IMR-90 (cell line): Measurements from ENCODE around the gene SNTG2. TPM values are rescaled to one million over a fixed set of nuclear protein-coding genes. Genes with fewer than 3 reads are reported as not detected.

Experiments used
- ATAC-seq: fragments of 200-7000 bp; cut with Tn5 transposase; 2 replicates; pipeline ENCODE4 v1.9.1; 2020; ENCODE audit warnings: low read depth, mild to moderate bottlenecking, moderate library complexity
- BruUV-seq: library from RNA; stranded (reverse); fragments of 400-500 nt; replicated peaks from 2 replicates; lab custom pipeline; 2021; lab: Mats Ljungman, UMichigan
- CTCF ChIA-PET: fragments of 300-600 bp; formaldehyde crosslinking; extraction: SDS; loops from one replicate; lab custom pipeline; 2021; ENCODE audit warnings: antibody characterized with exemption; lab: Yijun Ruan, JAX
- POLR2A ChIA-PET: fragments of 300-600 bp; sonication (Branson Sonifier 250); formaldehyde crosslinking; loops from one replicate; lab custom pipeline; 2022; ENCODE audit warnings: antibody characterized with exemption; ENCODE audit not compliant: unreplicated experiment; lab: Charles Lee
- DNase-seq: peaks from one replicate; pipeline ENCODE4 v3.0.0; 2013
- H2AFZ ChIP-seq: replicated peaks from 2 replicates; pipeline ENCODE3; 2013; ENCODE audit warnings: low read length, mild to moderate bottlenecking; ENCODE audit not compliant: poor library complexity
- H2AK5ac ChIP-seq: 2 replicates; pipeline ENCODE4 v1.6.1; 2013; ENCODE audit warnings: low read depth, low read length, inconsistent platforms
- H2AK9ac ChIP-seq: replicated peaks from 2 replicates; pipeline ENCODE3; 2013; ENCODE audit warnings: mild to moderate bottlenecking, low read depth, low read length, moderate library complexity; ENCODE audit not compliant: poor library complexity
- H2BK120ac ChIP-seq: 2 replicates; pipeline ENCODE4 v1.6.1; 2013; ENCODE audit warnings: low read depth, low read length, inconsistent platforms
- H2BK15ac ChIP-seq: 3 replicates; pipeline ENCODE4 v1.6.1; 2013; ENCODE audit warnings: low read depth, low read length, inconsistent platforms
- H2BK20ac ChIP-seq: 2 replicates; pipeline ENCODE4 v1.6.1; 2013; ENCODE audit warnings: low read depth, mild to moderate bottlenecking, inconsistent platforms, low read length, moderate library complexity
- H2BK5ac ChIP-seq: 2 replicates; pipeline ENCODE4 v1.6.1; 2013; ENCODE audit warnings: mild to moderate bottlenecking, low read depth, low read length, inconsistent platforms; ENCODE audit not compliant: poor library complexity, severe bottlenecking
- H3K14ac ChIP-seq: replicated peaks from 2 replicates; pipeline ENCODE4 v1.6.1; 2013; ENCODE audit warnings: low read depth, low read length, inconsistent platforms
- H3K18ac ChIP-seq: 2 replicates; pipeline ENCODE4 v1.6.1; 2013; ENCODE audit warnings: low read depth, low read length, control low read depth
- H3K23ac ChIP-seq: 2 replicates; pipeline ENCODE4 v1.6.1; 2013; ENCODE audit warnings: low read depth, low read length, inconsistent platforms
- H3K27ac ChIP-seq: 2 replicates; pipeline ENCODE4 v1.5.1; 2013; ENCODE audit warnings: mild to moderate bottlenecking, control low read depth, low read length; ENCODE audit not compliant: insufficient read depth
- H3K27me3 ChIP-seq: 2 replicates; pipeline ENCODE4 v1.6.1; 2013; ENCODE audit warnings: low read length; ENCODE audit not compliant: control insufficient read depth, insufficient read depth
- H3K36me3 ChIP-seq: 2 replicates; pipeline ENCODE4 v1.6.1; 2013; ENCODE audit warnings: low read length, mixed read lengths; ENCODE audit not compliant: control insufficient read depth, insufficient read depth
- H3K4ac ChIP-seq: 2 replicates; pipeline ENCODE4 v1.6.1; 2013; ENCODE audit warnings: low read depth, low read length, inconsistent platforms
- H3K4me1 ChIP-seq: 2 replicates; pipeline ENCODE4 v1.6.1; 2013; ENCODE audit warnings: low read length, mixed read lengths; ENCODE audit not compliant: control insufficient read depth, insufficient read depth
- H3K4me2 ChIP-seq: 2 replicates; pipeline ENCODE4 v1.6.1; 2013; ENCODE audit warnings: low read depth, mild to moderate bottlenecking, control low read depth, low read length, moderate library complexity
- H3K4me3 ChIP-seq: 2 replicates; pipeline ENCODE4 v1.5.1; 2013; ENCODE audit warnings: low read depth, mild to moderate bottlenecking, control low read depth, low read length, moderate library complexity; ENCODE audit not compliant: insufficient read depth
- H3K56ac ChIP-seq: 2 replicates; pipeline ENCODE4 v1.6.1; 2013; ENCODE audit warnings: low read length, inconsistent platforms; ENCODE audit not compliant: insufficient read depth; ENCODE audit errors: extremely low read depth
- H3K79me1 ChIP-seq, 2 experiments: 2 replicates each; pipeline ENCODE4 v1.6.1; 2013; ENCODE audit warnings: low read length in 2 of 2, inconsistent platforms in 1 of 2, low read depth in 1 of 2
- H3K9ac ChIP-seq: 2 replicates; pipeline ENCODE4 v1.6.1; 2013; ENCODE audit warnings: low read depth, low read length, control low read depth
- H3K9me1 ChIP-seq: 2 replicates; pipeline ENCODE4 v1.6.1; 2013; ENCODE audit warnings: low read length, inconsistent platforms; ENCODE audit not compliant: insufficient read depth
- H3K9me3 ChIP-seq: 2 replicates; pipeline ENCODE4 v1.6.1; 2013; ENCODE audit warnings: low read length; ENCODE audit not compliant: control insufficient read depth, insufficient read depth
- H4K20me1 ChIP-seq: 2 replicates; pipeline ENCODE4 v1.6.1; 2013; ENCODE audit warnings: low read length, inconsistent platforms; ENCODE audit not compliant: insufficient read depth
- H4K5ac ChIP-seq: 2 replicates; pipeline ENCODE4 v1.6.1; 2013; ENCODE audit warnings: mild to moderate bottlenecking, low read depth, low read length, control low read depth
- H4K8ac ChIP-seq, 2 experiments: 2 replicates each; pipeline ENCODE4 v1.6.1; 2013; ENCODE audit warnings: low read depth in 2 of 2, low read length in 2 of 2, control low read depth in 1 of 2, inconsistent platforms in 1 of 2
- H4K91ac ChIP-seq: 2 replicates; pipeline ENCODE4 v1.6.1; 2013; ENCODE audit warnings: low read depth, low read length, inconsistent platforms; ENCODE audit not compliant: insufficient read depth
- CHD1 ChIP-seq: IDR thresholded peaks from 2 replicates; pipeline ENCODE4 v1.6.1; 2012; ENCODE audit warnings: low read depth, low read length, improper control_type of control experiment
- FOS ChIP-seq: fragments of 150-350 bp; IDR thresholded peaks from 2 replicates; pipeline ENCODE4 v1.6.1; 2016; ENCODE audit warnings: low read depth, low read length
- MAZ ChIP-seq: IDR thresholded peaks from 2 replicates; pipeline ENCODE4 v1.6.1; 2012; ENCODE audit warnings: low read depth, mild to moderate bottlenecking, low read length, improper control_type of control experiment, moderate library complexity, borderline replicate concordance
- NFE2L2 ChIP-seq: fragments of 150-350 bp; IDR thresholded peaks from 2 replicates; pipeline ENCODE4 v1.6.1; 2016; ENCODE audit warnings: low read depth, mild to moderate bottlenecking, low read length
- POLR2A ChIP-seq: IDR thresholded peaks from 2 replicates; pipeline ENCODE4 v1.6.1; 2012; ENCODE audit warnings: mild to moderate bottlenecking, low read depth, low read length
- RAD21 ChIP-seq: IDR thresholded peaks from 2 replicates; pipeline ENCODE4 v1.6.1; 2012; ENCODE audit warnings: low read length, improper control_type of control experiment
- USF2 ChIP-seq: fragments of 150-350 bp; IDR thresholded peaks from 2 replicates; pipeline ENCODE4 v1.6.1; 2017; ENCODE audit warnings: mild to moderate bottlenecking, antibody characterized with exemption, low read length, low read depth
- WGBS, 2 experiments: methylation state at CpG; one replicate each; pipeline versions ENCODE4 v1.1.5 to v1.1.7; 2013; ENCODE audit warnings: missing lambda C conversion rate in 2 of 2; ENCODE audit not compliant: insufficient read length in 1 of 2; ENCODE audit errors: extremely low coverage in 2 of 2; 5-methylcytosine and 5-hydroxymethylcytosine counted together
- dilution Hi-C: fragments of 300-500 bp; cut with HindIII; formaldehyde crosslinking; loops from one replicate; pipeline ENCODE4 v1.14.3; 2018; ENCODE audit warnings: low sequenced_read_pairs; ENCODE audit not compliant: unreplicated experiment
- in situ Hi-C: fragments of 300-500 bp; cut with MboI; formaldehyde crosslinking; loops from 3 replicates; pipeline ENCODE4 v1.14.3; 2019; ENCODE audit warnings: low sequenced_read_pairs, inconsistent platforms, mixed read lengths
- intact Hi-C: fragments of 100-400 bp; cut with micrococcal nuclease; formaldehyde crosslinking; loops from 2 replicates; pipeline ENCODE4 v1.10.0; 2022
- polyA plus RNA-seq, 3 experiments: library from polyadenylated mRNA; depleted of rRNA; stranded (reverse); fragments of >200 nt; gene quantifications; 2 replicates each; pipeline ENCODE4 v1.2.3, GENCODE V29; 2012; ENCODE audit warnings: low replicate concordance in 1 of 3
- total RNA-seq: library from RNA; depleted of rRNA; stranded (reverse); fragments of >200 nt; gene quantifications from 2 replicates; pipeline ENCODE4 v1.2.3, GENCODE V29; 2012
- TF ChIP-seq, protein P1 (sequence below): fragments of 150-350 bp; IDR thresholded peaks from 2 replicates; pipeline ENCODE4 v1.6.1; 2016; ENCODE audit warnings: low read depth, mild to moderate bottlenecking, low read length, moderate library complexity, borderline replicate concordance

Gene SNTG2
- total and polyA plus RNA-seq, 2 of the 4 experiments (the other 2 are of a cell fraction) = under 0.01 to 0.17 TPM

GRCh38 chr2:1269812-1270211, 319.2 kb downstream of the SNTG2 start:
- no TSS peak for BruUV-seq
- ChIA-PET POLR2A (no interaction called here), CTCF (no interaction called here)
- Histone ChIP-seq H2BK5ac (no peak overlapping the region), H3K56ac (no peak overlapping the region), H2BK20ac (no peak overlapping the region), H2BK15ac (no peak overlapping the region), H2BK120ac (no peak overlapping the region), H3K9me1 (no peaks in the 10 kb centered on the region), H3K36me3 (no peaks in the 10 kb centered on the region), H2AK5ac (no peak overlapping the region), H3K27me3 (no peaks in the 10 kb centered on the region), H4K8ac (no peak overlapping the region), H3K9ac (no peak overlapping the region), H2AFZ (no peak overlapping the region), H3K14ac (no peak overlapping the region), H2AK9ac (no peak overlapping the region), H3K4me3 (no peak overlapping the region), H4K20me1 (no peaks in the 10 kb centered on the region), H3K23ac (no peak overlapping the region), H3K4me2 (no peak overlapping the region), H4K5ac (no peak overlapping the region), H3K27ac (no peak overlapping the region), H3K79me1 (no peaks in the 10 kb centered on the region), H4K91ac (no peak overlapping the region), H3K4ac (no peak overlapping the region), H3K9me3 (peaks cover 12% of the 10 kb centered on the region; the same call in 1 of the 2 replicates), H3K4me1 (no peaks in the 10 kb centered on the region), H3K18ac (no peak overlapping the region)
- in situ Hi-C loops (no loop called here), intact Hi-C loops (no loop called here), dilution Hi-C loops (no loop called here)
- WGBS, 2 experiments = 54% methylated on average over 3 of the region's 8 CpGs; no CpG with 5 or more reads in 1 of the 2 experiments
- DNase-seq (no peak), ATAC-seq (no peak)
- no peak for TF ChIP-seq FOS
- no peak for TF ChIP-seq MAZ
- no peak for TF ChIP-seq USF2
- no peak for TF ChIP-seq RAD21
- no peak for TF ChIP-seq CHD1
- TF ChIP-seq POLR2A = no peak
- TF ChIP-seq, protein P1, sequence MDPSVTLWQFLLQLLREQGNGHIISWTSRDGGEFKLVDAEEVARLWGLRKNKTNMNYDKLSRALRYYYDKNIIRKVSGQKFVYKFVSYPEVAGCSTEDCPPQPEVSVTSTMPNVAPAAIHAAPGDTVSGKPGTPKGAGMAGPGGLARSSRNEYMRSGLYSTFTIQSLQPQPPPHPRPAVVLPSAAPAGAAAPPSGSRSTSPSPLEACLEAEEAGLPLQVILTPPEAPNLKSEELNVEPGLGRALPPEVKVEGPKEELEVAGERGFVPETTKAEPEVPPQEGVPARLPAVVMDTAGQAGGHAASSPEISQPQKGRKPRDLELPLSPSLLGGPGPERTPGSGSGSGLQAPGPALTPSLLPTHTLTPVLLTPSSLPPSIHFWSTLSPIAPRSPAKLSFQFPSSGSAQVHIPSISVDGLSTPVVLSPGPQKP = no peak
- no peak for TF ChIP-seq NFE2L2
